Measurements from ENCODE around the gene CTBP1. TPM values are rescaled to one million over a fixed set of nuclear protein-coding genes. Genes with fewer than 3 reads are reported as not detected.

Gene CTBP1
- total and polyA plus RNA-seq, 9 of the 15 experiments (the other 6 are each of a cell fraction or from before 2014, with no cell fraction given) = 14.5 to 162 (median 68.2) TPM

DNA sequence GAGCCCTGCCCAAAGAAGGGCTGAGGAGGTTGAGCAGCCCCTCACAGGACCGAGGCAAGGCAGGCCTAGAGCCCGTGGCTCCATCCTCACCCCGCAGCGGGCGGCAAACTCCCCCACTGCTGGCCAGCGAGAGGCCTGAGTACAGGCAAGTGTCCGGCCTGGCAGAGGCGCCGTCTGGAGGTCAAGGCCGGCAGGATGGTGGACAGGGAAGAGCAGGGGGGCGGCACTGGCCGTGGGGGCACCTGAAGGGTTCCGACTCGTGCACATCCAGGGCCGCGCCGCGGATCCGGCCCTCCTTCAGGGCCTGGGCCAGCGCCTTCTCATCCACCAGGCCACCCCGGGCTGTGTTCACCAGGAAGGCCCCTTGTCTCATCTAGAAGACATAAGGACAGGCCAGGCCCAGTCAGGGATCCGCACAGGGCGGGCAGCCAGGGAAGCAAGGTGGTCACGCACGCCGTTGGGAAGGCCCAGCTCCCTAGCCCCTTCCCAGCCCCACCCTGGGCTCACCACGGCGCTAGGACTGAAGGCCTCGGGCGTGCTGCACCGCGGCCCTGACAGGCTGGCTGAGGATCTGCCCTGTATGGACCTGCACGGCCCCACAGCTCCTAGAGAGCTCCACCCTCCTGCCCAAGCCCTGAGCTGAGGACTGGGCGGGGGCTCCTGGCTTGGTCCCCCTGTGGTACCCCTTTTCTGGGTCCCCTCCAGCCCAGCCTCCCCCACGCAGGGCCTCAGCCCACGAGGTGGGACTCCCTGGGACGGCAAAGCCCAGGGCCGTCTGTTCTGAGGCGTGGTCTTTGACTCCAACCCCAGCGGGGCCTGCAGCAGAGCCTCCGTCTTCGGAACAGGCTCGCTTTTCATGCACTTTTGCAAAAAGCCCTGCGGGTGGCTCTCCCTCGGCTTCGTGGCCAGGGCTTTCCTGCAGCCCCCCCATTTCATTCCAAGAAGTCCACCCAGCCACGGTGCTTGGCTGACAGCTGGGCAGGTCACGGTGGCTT, 34.5 kb downstream of the CTBP1 start:
- no peak; the same call in 2 of the 3 replicates for ATAC-seq
- Histone ChIP-seq H4K20me1 (replicated peaks; ENCODE audit: control insufficient read depth, insufficient read depth, low read length) (no peaks in the 10 kb centered on the region; the same call in 1 of the 2 replicates), H3K9me1 (ENCODE audit: control insufficient read depth, insufficient read depth, low read length) (no peaks in the 10 kb centered on the region), H3K4me3 (no peak overlapping the region), H3K27ac (ENCODE audit: extremely low read depth, low read depth, low read length) (no peak overlapping the region), H3K27me3 (ENCODE audit: control insufficient read depth in 2 of 2, insufficient read depth in 2 of 2, low read length in 2 of 2) (no peaks in the 10 kb centered on the region), H2AFZ (ENCODE audit: low read depth, low read length) (no peak overlapping the region), H3K36me3 (ENCODE audit: control insufficient read depth, insufficient read depth, low read length) (peaks cover 67% of the 10 kb centered on the region; the same call in 2 of the 3 replicates), H3K9ac (ENCODE audit: insufficient read depth in 1 of 2, low read depth in 2 of 2, low read length in 2 of 2) (peak overlapping the region in 1 of 2 experiments; percentile 58; a peak in 2 of 4 replicates), H3K4me1 (replicated peaks in 1 of 2; ENCODE audit: control insufficient read depth in 2 of 2, insufficient read depth in 2 of 2, low read length in 2 of 2) (peaks cover 0 to 42% of the 10 kb centered on the region in 2 experiments; a peak in 2 of 5 replicates), H3K9me3 (replicated peaks; ENCODE audit: control insufficient read depth, insufficient read depth, low read depth, low read length) (no peaks in the 10 kb centered on the region), H3K4me2 (ENCODE audit: insufficient read depth, low read length) (no peak overlapping the region), H3K79me2 (ENCODE audit: control insufficient read depth, insufficient read depth, low read length) (no peaks in the 10 kb centered on the region; the same call in 2 of the 3 replicates)
- in situ Hi-C loops (cut with MboI) = no loop called here
- WGBS (ENCODE audit: insufficient coverage, low coverage, missing lambda C conversion rate) = 93% methylated on average over 36 of the region's 48 CpGs
- CTCF ChIA-PET (ENCODE audit: low intra/inter-chr PET ratio) = no interaction called here
- intact Hi-C loops (cut with micrococcal nuclease) = no loop called here
- DNase-seq (ENCODE audit: extremely low read depth in 1 of 4, low spot score in 3 of 4) = no peak
- BruUV-seq (replicated peaks) = no TSS peak
- FAIRE-seq = no peak
- TF ChIP-seq DPF2 (IDR thresholded peaks at IDR 0.05) = no peak
- 0 out of 2 replicates have a peak, but pooled peaks have one; percentile 8 for TF ChIP-seq POLR2G (IDR thresholded peaks at IDR 0.05; ENCODE audit: low read depth, low read length)
- TF ChIP-seq ZNF280B (CRISPR knock-in tag; IDR thresholded peaks at IDR 0.05) = no peak
- POLR2A ChIA-PET = interaction anchor here (0.6 to 1.5 kb wide), 2 partner anchors 11 to 354 kb away, joined by 3 to 4 read pairs; no protein-coding TSS in a partner anchor

Measured in K562 (cell line).